ENCODE results near the gene STOM. TPM values are rescaled to one million over a fixed set of nuclear protein-coding genes. Genes with fewer than 3 reads are reported as not detected.

STOM gene
- total RNA-seq, 1 experiment from 2014 or later, result 5.5 TPM

DNA sequence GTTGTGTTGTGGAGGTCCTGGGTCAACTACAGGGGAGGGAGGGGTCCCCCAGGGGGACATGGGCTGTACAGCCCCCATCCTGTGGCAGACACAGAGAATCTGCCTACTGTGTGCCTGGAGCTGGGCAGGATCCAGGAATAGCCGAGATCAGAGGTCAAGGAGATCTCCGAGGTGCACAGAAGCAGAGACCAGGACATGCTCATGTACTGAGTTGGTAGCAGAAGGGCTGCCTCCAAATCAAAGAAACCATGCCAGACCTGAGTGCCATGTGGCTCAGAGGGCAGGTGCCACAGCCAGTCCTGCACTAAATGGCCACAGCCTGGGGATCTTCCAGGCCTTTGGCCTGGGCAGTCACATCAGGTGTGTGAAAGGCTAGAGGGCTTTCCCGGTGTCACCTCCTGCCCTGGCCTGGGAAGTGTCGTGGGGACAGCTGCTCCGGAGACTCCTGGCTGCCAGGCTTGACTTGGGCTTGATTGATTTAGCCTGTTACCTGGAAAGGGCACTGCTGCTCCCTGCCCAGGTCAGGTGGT lies 74.3 kb downstream of the STOM start:
- intact Hi-C loops (cut with micrococcal nuclease), result no loop called here
- H3K27me3 ChIP-seq (ENCODE audit: low read length), result no peaks in the 10 kb centered on the region
- no peaks in the 10 kb centered on the region for H3K9me3 ChIP-seq (ENCODE audit: low read length)
- DNase-seq (no peak), ATAC-seq (no peak)
- no peaks in the 10 kb centered on the region for H3K9me2 ChIP-seq (replicated peaks; ENCODE audit: low read length)
- POLR2A ChIA-PET (ENCODE audit: unreplicated experiment), result no interaction called here
- no peaks in the 10 kb centered on the region for H3K36me3 ChIP-seq (ENCODE audit: low read depth, low read length)
- TF ChIP-seq EZH2phosphoT487 (IDR thresholded peaks at IDR 0.05; ENCODE audit: borderline replicate concordance, low read length), result no peak
- TF ChIP-seq, protein P1, sequence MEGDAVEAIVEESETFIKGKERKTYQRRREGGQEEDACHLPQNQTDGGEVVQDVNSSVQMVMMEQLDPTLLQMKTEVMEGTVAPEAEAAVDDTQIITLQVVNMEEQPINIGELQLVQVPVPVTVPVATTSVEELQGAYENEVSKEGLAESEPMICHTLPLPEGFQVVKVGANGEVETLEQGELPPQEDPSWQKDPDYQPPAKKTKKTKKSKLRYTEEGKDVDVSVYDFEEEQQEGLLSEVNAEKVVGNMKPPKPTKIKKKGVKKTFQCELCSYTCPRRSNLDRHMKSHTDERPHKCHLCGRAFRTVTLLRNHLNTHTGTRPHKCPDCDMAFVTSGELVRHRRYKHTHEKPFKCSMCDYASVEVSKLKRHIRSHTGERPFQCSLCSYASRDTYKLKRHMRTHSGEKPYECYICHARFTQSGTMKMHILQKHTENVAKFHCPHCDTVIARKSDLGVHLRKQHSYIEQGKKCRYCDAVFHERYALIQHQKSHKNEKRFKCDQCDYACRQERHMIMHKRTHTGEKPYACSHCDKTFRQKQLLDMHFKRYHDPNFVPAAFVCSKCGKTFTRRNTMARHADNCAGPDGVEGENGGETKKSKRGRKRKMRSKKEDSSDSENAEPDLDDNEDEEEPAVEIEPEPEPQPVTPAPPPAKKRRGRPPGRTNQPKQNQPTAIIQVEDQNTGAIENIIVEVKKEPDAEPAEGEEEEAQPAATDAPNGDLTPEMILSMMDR (conservative IDR thresholded peaks at IDR 0.05; ENCODE audit: low read depth, low read length), result no peak
- no peaks in the 10 kb centered on the region for H3K79me2 ChIP-seq (ENCODE audit: low read length)
- H2AFZ ChIP-seq (ENCODE audit: low read length), result no peak overlapping the region
- no peak overlapping the region for H3K9ac ChIP-seq (ENCODE audit: low read length)
- H3K4me2 ChIP-seq (ENCODE audit: low read length), result no peak overlapping the region
- no peaks in the 10 kb centered on the region for H4K20me1 ChIP-seq (ENCODE audit: low read length)
- no peak overlapping the region for H3K4me3 ChIP-seq (ENCODE audit: low read length)
- no TSS peak for BruUV-seq (replicated peaks)
- CTCF ChIA-PET, result no interaction called here
- no peaks in the 10 kb centered on the region for H3F3A ChIP-seq (ENCODE audit: low read length, unreplicated experiment)
- H3K27ac ChIP-seq (ENCODE audit: low read length), result no peak overlapping the region
- H3K4me1 ChIP-seq (ENCODE audit: insufficient read depth, low read length), result peaks cover 8% of the 10 kb centered on the region

DNA sequence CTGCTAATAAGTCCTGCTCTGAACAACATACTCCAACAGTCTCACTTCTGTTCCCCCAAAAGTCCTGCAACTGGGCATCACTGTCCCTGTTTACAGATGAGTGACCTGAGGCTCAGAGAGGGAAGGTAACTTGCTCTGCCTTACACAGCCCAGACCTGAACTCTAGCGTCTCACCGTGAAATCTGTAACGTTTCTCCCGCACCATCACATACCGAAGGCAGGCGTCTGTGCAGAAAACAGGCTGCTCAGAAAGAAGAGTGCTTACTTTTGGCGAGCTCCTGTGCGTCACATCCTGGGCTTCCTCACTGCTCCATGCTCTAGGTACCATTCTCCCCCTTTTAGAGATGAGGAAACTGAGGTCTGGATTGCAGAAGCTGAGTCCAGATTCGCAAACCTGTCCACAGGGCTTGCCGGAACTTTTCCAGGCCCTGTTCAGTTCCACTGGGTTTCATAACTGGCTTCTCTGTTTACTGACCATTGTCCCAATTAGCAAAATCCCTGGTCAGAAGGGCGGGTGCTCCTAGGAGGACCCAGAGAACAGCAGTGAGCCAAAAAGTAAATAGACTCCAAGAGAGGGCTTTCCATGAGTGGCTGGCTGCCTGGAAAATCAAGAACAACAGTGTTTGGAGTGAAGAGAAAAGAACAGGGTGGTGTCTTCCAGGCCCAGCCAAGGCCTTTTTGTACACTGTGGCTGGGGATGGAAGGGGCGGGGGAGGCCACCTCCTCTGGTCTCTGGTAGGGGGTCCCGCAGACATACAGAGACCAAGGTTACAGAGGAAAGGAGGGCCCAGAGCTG lies 75.0 kb downstream of the STOM start:
- intact Hi-C loops (cut with micrococcal nuclease), result no loop called here
- no peaks in the 10 kb centered on the region for H3K9me3 ChIP-seq (ENCODE audit: low read length)
- H3K79me2 ChIP-seq (ENCODE audit: low read length), result no peaks in the 10 kb centered on the region
- ChIA-PET CTCF (no interaction called here), POLR2A (ENCODE audit: unreplicated experiment) (no interaction called here)
- no peak overlapping the region for H3K4me2 ChIP-seq (ENCODE audit: low read length)
- TF ChIP-seq EZH2phosphoT487 (IDR thresholded peaks at IDR 0.05; ENCODE audit: borderline replicate concordance, low read length), result no peak
- no peak for TF ChIP-seq EZH2 (IDR thresholded peaks at IDR 0.05; ENCODE audit: low read length, unreplicated experiment)
- no peaks in the 10 kb centered on the region for H3F3A ChIP-seq (ENCODE audit: low read length, unreplicated experiment)
- no peak overlapping the region for H2AFZ ChIP-seq (ENCODE audit: low read length)
- no peaks in the 10 kb centered on the region for H4K20me1 ChIP-seq (ENCODE audit: low read length)
- DNase-seq (no peak), ATAC-seq (no peak)
- H3K9me2 ChIP-seq (replicated peaks; ENCODE audit: low read length), result no peaks in the 10 kb centered on the region
- H3K36me3 ChIP-seq (ENCODE audit: low read depth, low read length), result no peaks in the 10 kb centered on the region
- H3K27me3 ChIP-seq (ENCODE audit: low read length), result no peaks in the 10 kb centered on the region
- H3K27ac ChIP-seq (ENCODE audit: low read length), result no peak overlapping the region
- no peak overlapping the region for H3K9ac ChIP-seq (ENCODE audit: low read length)
- H3K4me1 ChIP-seq (ENCODE audit: insufficient read depth, low read length), result peaks cover 5% of the 10 kb centered on the region
- no peak overlapping the region for H3K4me3 ChIP-seq (ENCODE audit: low read length)
- no TSS peak for BruUV-seq (replicated peaks)

DNA sequence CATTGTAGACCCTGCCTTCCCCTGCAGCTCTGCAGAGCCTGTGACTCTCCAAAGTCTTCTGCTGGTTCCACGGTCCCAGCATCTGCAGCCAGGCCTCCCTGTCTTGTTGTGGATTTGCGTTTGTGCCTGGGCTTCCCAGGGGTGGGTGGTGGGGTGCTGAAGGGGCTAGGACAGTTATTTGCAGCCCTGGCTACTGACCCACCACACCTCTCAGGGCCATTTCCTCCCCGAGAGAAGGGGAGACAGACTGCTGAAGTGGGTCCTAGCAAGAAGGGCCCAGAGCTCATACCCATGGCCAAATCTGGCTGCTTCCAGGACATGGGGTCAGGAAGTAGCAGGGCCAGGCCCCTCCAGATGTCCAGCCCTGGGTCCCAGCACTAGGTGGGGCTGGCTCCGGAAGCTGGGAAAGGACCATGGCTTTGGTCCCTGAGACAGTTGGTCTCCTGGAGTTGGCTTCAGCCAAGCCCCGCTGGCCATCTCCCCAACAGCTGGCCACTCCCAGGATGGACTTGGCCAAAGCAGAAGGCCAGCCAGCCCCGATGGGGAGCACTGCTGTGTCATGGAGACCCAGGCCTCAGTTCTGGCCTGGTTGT lies 75.8 kb downstream of the STOM start:
- Histone ChIP-seq H3K36me3 (ENCODE audit: low read depth, low read length) (no peaks in the 10 kb centered on the region), H3K4me3 (ENCODE audit: low read length) (no peak overlapping the region), H3K27ac (ENCODE audit: low read length) (no peak overlapping the region), H4K20me1 (ENCODE audit: low read length) (no peaks in the 10 kb centered on the region), H3F3A (ENCODE audit: low read length, unreplicated experiment) (no peaks in the 10 kb centered on the region), H3K9me2 (replicated peaks; ENCODE audit: low read length) (no peaks in the 10 kb centered on the region), H3K4me2 (ENCODE audit: low read length) (no peak overlapping the region), H3K9ac (ENCODE audit: low read length) (no peak overlapping the region), H3K79me2 (ENCODE audit: low read length) (no peaks in the 10 kb centered on the region), H3K27me3 (ENCODE audit: low read length) (no peaks in the 10 kb centered on the region), H2AFZ (ENCODE audit: low read length) (no peak overlapping the region), H3K9me3 (ENCODE audit: low read length) (no peaks in the 10 kb centered on the region), H3K4me1 (ENCODE audit: insufficient read depth, low read length) (peaks cover 3% of the 10 kb centered on the region; the same call in 1 of the 2 replicates)
- DNase-seq (no peak), ATAC-seq (no peak)
- TF ChIP-seq EZH2phosphoT487 (IDR thresholded peaks at IDR 0.05; ENCODE audit: borderline replicate concordance, low read length), result no peak
- no peak for TF ChIP-seq EZH2 (IDR thresholded peaks at IDR 0.05; ENCODE audit: low read length, unreplicated experiment)
- TF ChIP-seq, protein P1 (conservative IDR thresholded peaks at IDR 0.05; ENCODE audit: low read depth, low read length), result no peak
- intact Hi-C loops (cut with micrococcal nuclease), result no loop called here
- no TSS peak for BruUV-seq (replicated peaks)
- POLR2A ChIA-PET (ENCODE audit: unreplicated experiment), result no interaction called here
- CTCF ChIA-PET, result no interaction called here
